GM12872 (cell line): ENCODE results near the gene RHBDD3.

Source experiments
- CTCF ChIP-seq: IDR thresholded peaks from 3 replicates; pipeline ENCODE4 v1.5.1; 2011; ENCODE audit warnings: low read depth, mild to moderate bottlenecking, low read length, moderate library complexity; ENCODE audit not compliant: insufficient read depth

The RHBDD3 gene

DNA sequence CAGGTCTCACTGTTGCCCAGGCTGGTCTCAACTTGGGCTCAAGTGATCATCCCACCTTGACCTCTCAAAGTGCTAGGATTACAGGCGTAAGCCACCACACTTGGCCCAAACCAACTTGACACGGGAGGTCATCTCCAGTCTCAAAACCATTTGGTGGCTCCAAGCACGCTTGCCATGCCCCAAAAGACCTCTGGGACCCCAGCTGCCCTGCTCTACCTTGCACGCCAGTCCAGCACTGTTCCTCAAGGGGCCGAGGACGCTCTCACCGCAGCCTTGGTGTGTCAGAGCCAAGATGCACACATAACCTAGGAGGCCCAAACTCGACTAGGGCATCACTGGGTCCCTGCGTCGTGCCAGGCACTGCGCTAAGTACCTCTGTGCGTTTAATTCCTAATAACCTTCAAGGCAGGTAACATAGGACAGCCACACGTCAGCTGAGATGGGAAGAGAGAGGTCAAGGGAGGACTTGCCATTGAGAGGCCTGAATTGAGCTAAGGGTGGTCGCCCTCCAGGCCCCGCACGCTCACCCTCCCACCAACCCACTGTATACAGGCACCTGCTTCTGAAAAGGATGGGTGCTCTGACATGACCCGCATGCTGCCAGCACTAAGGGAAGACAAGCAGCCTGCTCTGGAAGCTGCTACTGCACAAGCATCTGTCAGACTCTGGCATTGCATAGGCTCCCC, 34.1 kb upstream of the RHBDD3 start:
- TF ChIP-seq CTCF: no peak

DNA sequence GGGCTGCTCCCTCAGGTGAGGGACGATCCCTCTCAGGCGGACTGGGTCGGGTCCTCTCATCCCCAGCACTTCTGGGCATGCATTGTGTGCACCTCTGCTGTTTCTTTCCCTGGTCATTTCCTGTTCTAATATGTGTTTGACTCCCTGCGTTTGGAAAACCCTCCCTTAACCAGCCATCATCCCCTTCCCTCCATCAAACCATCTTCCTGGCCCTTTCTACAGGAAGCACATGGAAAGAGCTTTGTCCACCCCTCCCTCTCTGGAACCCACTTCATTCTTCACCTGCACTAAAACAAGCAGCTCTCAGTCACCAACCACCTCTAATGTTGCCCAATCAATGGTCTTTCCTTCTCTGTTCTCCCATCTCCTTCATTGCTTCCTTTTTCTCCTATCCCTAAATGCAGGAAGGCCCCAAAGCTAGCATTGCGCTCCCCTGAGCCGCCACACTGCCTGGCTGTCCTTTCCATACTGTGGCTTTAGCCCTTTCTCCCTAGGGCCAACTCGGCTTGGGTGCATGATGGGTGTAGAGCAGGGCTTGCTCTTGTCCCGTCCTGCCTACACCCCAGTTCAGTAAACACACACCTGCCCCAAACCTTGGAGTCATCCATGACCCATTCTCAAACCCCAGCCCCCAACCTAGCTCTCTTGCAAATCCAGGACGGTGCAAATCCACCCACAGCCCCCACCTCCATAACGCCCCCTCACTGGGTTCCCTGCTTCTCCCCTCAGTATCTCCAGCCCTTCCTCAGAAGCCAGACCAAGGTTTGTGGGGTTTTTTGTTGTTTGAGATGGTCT, 33.2 kb upstream of the RHBDD3 start:
- TF ChIP-seq CTCF: no peak

GRCh38 chr22:29300467-29300806, 32.7 kb upstream of the RHBDD3 start:
- TF ChIP-seq CTCF: no peak

- no peak for TF ChIP-seq CTCF
These were observed 31.5 kb upstream of the RHBDD3 start for GRCh38 chr22:29299136-29299900.

DNA sequence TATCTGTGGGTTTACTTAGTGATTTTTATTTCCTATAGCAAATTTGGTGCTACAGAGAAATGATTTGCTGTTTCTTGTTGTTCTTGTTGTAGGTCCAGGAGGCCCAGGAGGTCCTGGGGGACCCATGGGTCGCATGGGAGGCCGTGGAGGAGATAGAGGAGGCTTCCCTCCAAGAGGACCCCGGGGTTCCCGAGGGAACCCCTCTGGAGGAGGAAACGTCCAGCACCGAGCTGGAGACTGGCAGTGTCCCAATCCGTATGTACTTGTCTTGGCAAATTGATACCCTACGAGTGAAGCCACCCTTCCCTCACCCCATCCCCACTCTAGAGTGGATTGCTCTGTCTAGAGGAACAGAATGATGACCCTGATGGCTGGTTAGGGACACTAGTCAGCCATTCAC, 30.9 kb upstream of the RHBDD3 start:
- no peak for TF ChIP-seq CTCF

- TF ChIP-seq CTCF: no peak
These were observed 24.6 kb upstream of the RHBDD3 start for GRCh38 chr22:29292379-29292778.

DNA sequence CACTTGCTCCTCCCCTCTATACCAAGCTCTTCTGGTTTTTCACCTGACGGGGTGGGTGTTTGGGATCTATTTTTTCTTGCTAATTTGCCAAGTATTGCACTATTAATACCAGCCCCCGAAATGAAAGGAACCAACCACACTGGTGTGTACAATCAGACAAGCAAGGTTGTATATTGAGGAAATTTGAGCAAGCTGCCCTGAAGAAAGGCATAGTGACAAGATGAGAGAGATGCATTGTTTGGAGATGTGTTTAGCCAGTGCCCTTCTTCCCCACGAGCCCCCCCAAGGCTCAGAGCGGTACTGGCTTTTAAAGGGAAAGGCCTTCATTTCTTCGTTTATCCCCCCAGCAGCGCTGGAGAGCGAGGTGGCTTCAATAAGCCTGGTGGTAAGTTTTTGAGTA, 23.4 kb upstream of the RHBDD3 start:
- no peak for TF ChIP-seq CTCF
